GM12892 (cell line): Measurements from ENCODE around the gene FUZ.

Experiments
- POLR2A ChIP-seq: IDR thresholded peaks from 2 replicates; pipeline ENCODE4 v1.6.1; 2011; ENCODE audit warnings: low read depth, low read length, control low read depth
- POLR2AphosphoS5 ChIP-seq: IDR thresholded peaks from 2 replicates; pipeline ENCODE4 v1.6.1; 2011; ENCODE audit warnings: low read depth, low read length, control low read depth
- TAF1 ChIP-seq: IDR thresholded peaks from 2 replicates; pipeline ENCODE4 v1.6.1; 2011; ENCODE audit warnings: low read depth, mild to moderate bottlenecking, control low read depth, low read length, borderline replicate concordance

DNA sequence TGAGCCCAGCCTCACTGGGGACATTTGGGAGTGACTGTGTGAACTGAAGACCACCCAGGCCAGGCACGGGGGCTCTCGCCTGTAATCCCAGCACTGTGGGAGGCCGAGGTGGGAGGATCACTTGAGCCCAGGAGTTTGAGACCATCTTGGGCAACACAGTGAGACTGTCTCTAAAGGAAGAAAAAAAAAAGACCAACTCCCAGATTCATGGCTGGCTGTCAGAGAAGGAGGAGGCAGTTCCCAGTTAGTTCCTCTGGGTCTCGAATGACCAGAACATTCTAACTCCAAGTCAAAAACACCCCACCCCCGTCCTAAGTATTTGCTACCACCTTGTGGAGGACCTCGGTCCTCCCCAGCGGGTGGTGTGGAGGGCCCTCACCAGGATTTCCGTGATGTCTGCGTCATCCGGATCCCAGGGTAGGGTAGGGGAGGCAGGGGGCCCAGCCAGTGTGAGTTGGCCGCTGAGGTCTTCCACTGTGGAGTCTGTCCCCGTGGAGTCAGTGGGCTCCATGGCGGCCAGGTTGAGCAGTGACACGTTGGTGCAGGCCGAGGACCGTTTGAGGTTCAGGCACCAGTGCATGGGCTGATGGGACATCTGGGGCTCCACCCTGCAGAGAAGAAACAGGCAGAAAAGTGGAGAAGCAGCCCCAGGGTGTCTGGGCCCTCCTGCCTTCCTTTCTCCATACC lies 51.3 kb downstream of the FUZ start:
- no peak for TF ChIP-seq TAF1
- TF ChIP-seq POLR2A = no peak
- no peak for TF ChIP-seq POLR2AphosphoS5
